Measurements from ENCODE around the gene CTNNA2.

The CTNNA2 gene

GRCh38 chr2:79964966-79965365, 452.1 kb downstream of the CTNNA2 start:
- H3K9me3 ChIP-seq (replicated peaks in 1 of 2; ENCODE audit: control insufficient read depth in 2 of 2, insufficient read depth in 1 of 2, low read depth in 1 of 2, low read length in 2 of 2), result no peaks in the 10 kb centered on the region
- H3K36me3 ChIP-seq (replicated peaks in 1 of 2; ENCODE audit: control insufficient read depth in 2 of 2, insufficient read depth in 2 of 2, low read length in 2 of 2), result no peaks in the 10 kb centered on the region
- no peak overlapping the region for H2BK15ac ChIP-seq (ENCODE audit: low read length)
- H2BK12ac ChIP-seq (ENCODE audit: low read length), result no peak overlapping the region
- no peak for DNase-seq (ENCODE audit: low spot score)
- H3K18ac ChIP-seq (ENCODE audit: low read length), result no peak overlapping the region
- no peak overlapping the region for H3K27ac ChIP-seq (replicated peaks; ENCODE audit: low read length)
- no peak overlapping the region for H3K23ac ChIP-seq (ENCODE audit: low read depth, low read length, poor library complexity)
- H4K91ac ChIP-seq (ENCODE audit: low read depth, low read length, poor library complexity), result no peak overlapping the region
- H3K4me2 ChIP-seq (ENCODE audit: insufficient read depth, low read length, poor library complexity, severe bottlenecking), result no peak overlapping the region
- no peaks in the 10 kb centered on the region for H3K79me1 ChIP-seq (ENCODE audit: low read depth, low read length)
- H2BK120ac ChIP-seq (ENCODE audit: low read depth, low read length), result no peak overlapping the region
- H3K4me3 ChIP-seq (ENCODE audit: low read length in 2 of 2), result no peak overlapping the region
- H3K4ac ChIP-seq (ENCODE audit: low read length), result no peak overlapping the region
- no peak overlapping the region for H2AK5ac ChIP-seq (ENCODE audit: low read depth, low read length)
- H3K27me3 ChIP-seq (ENCODE audit: control insufficient read depth in 3 of 3, insufficient read depth in 3 of 3, low read depth in 1 of 3, low read length in 3 of 3), result no peaks in the 10 kb centered on the region
- H3K4me1 ChIP-seq (ENCODE audit: control insufficient read depth in 2 of 2, insufficient read depth in 1 of 2, low read depth in 1 of 2, low read length in 2 of 2), result no peaks in the 10 kb centered on the region
- H3K14ac ChIP-seq (ENCODE audit: low read length), result no peak overlapping the region
- H3K9ac ChIP-seq (ENCODE audit: low read depth, low read length, poor library complexity), result no peak overlapping the region
- WGBS, 2 donors (ENCODE audit: extremely low coverage in 2 of 2, insufficient read length in 2 of 2, insufficient replicate concordance in 1 of 2), result no CpG with 5 or more reads among the region's 5 CpGs
- no peak overlapping the region for H2BK5ac ChIP-seq (ENCODE audit: low read length)
- H4K8ac ChIP-seq (ENCODE audit: low read depth, low read length), result no peak overlapping the region
- H2AFZ ChIP-seq (ENCODE audit: low read length), result no peak overlapping the region

- no CpG with 5 or more reads among the region's 5 CpGs for WGBS, 2 donors (ENCODE audit: extremely low coverage in 2 of 2, insufficient read length in 2 of 2, insufficient replicate concordance in 1 of 2)
Observed at GRCh38 chr2:79966369-79966768, 453.5 kb downstream of the CTNNA2 start.

GRCh38 chr2:79966882-79967281, 454.0 kb downstream of the CTNNA2 start:
- no peak overlapping the region for H2AK5ac ChIP-seq (ENCODE audit: low read depth, low read length)
- H3K4ac ChIP-seq (ENCODE audit: low read length), result no peak overlapping the region
- H3K4me3 ChIP-seq (ENCODE audit: low read length in 2 of 2), result no peak overlapping the region
- no peak overlapping the region for H4K91ac ChIP-seq (ENCODE audit: low read depth, low read length, poor library complexity)
- no peaks in the 10 kb centered on the region for H3K9me3 ChIP-seq (replicated peaks in 1 of 2; ENCODE audit: control insufficient read depth in 2 of 2, insufficient read depth in 1 of 2, low read depth in 1 of 2, low read length in 2 of 2)
- no peak overlapping the region for H4K8ac ChIP-seq (ENCODE audit: low read depth, low read length)
- H3K36me3 ChIP-seq (replicated peaks in 1 of 2; ENCODE audit: control insufficient read depth in 2 of 2, insufficient read depth in 2 of 2, low read length in 2 of 2), result no peaks in the 10 kb centered on the region
- no peak overlapping the region for H2BK5ac ChIP-seq (ENCODE audit: low read length)
- H3K27ac ChIP-seq (replicated peaks; ENCODE audit: low read length), result no peak overlapping the region
- H3K27me3 ChIP-seq (ENCODE audit: control insufficient read depth in 3 of 3, insufficient read depth in 3 of 3, low read depth in 1 of 3, low read length in 3 of 3), result no peaks in the 10 kb centered on the region
- no peak overlapping the region for H3K4me2 ChIP-seq (ENCODE audit: insufficient read depth, low read length, poor library complexity, severe bottlenecking)
- no peak overlapping the region for H2BK12ac ChIP-seq (ENCODE audit: low read length)
- H3K9ac ChIP-seq (ENCODE audit: low read depth, low read length, poor library complexity), result no peak overlapping the region
- H3K23ac ChIP-seq (ENCODE audit: low read depth, low read length, poor library complexity), result no peak overlapping the region
- no peak overlapping the region for H3K18ac ChIP-seq (ENCODE audit: low read length)
- no peak overlapping the region for H3K14ac ChIP-seq (ENCODE audit: low read length)
- no peaks in the 10 kb centered on the region for H3K79me1 ChIP-seq (ENCODE audit: low read depth, low read length)
- no CpG with 5 or more reads among the region's 6 CpGs for WGBS, 2 donors (ENCODE audit: extremely low coverage in 2 of 2, insufficient read length in 2 of 2, insufficient replicate concordance in 1 of 2)
- H2BK15ac ChIP-seq (ENCODE audit: low read length), result no peak overlapping the region
- no peak for DNase-seq (ENCODE audit: low spot score)
- no peak overlapping the region for H2AFZ ChIP-seq (ENCODE audit: low read length)
- no peak overlapping the region for H2BK120ac ChIP-seq (ENCODE audit: low read depth, low read length)
- H3K4me1 ChIP-seq (ENCODE audit: control insufficient read depth in 2 of 2, insufficient read depth in 1 of 2, low read depth in 1 of 2, low read length in 2 of 2), result no peaks in the 10 kb centered on the region

More at GRCh38 chr2:79966369-79966768, 453.5 kb downstream of the CTNNA2 start:
- H4K8ac ChIP-seq (ENCODE audit: low read depth, low read length), result no peak overlapping the region
- no peak overlapping the region for H3K14ac ChIP-seq (ENCODE audit: low read length)
- H3K4ac ChIP-seq (ENCODE audit: low read length), result no peak overlapping the region
- no peak overlapping the region for H4K91ac ChIP-seq (ENCODE audit: low read depth, low read length, poor library complexity)
- H2BK12ac ChIP-seq (ENCODE audit: low read length), result no peak overlapping the region
- H3K4me2 ChIP-seq (ENCODE audit: insufficient read depth, low read length, poor library complexity, severe bottlenecking), result no peak overlapping the region
- DNase-seq (ENCODE audit: low spot score), result no peak
- no peak overlapping the region for H2AFZ ChIP-seq (ENCODE audit: low read length)
- no peaks in the 10 kb centered on the region for H3K36me3 ChIP-seq (replicated peaks in 1 of 2; ENCODE audit: control insufficient read depth in 2 of 2, insufficient read depth in 2 of 2, low read length in 2 of 2)
- no peak overlapping the region for H2BK120ac ChIP-seq (ENCODE audit: low read depth, low read length)
- no peak overlapping the region for H3K18ac ChIP-seq (ENCODE audit: low read length)
- no peak overlapping the region for H3K27ac ChIP-seq (replicated peaks; ENCODE audit: low read length)
- no peaks in the 10 kb centered on the region for H3K79me1 ChIP-seq (ENCODE audit: low read depth, low read length)
- no peaks in the 10 kb centered on the region for H3K4me1 ChIP-seq (ENCODE audit: control insufficient read depth in 2 of 2, insufficient read depth in 1 of 2, low read depth in 1 of 2, low read length in 2 of 2)
- H3K23ac ChIP-seq (ENCODE audit: low read depth, low read length, poor library complexity), result no peak overlapping the region
- no peaks in the 10 kb centered on the region for H3K27me3 ChIP-seq (ENCODE audit: control insufficient read depth in 3 of 3, insufficient read depth in 3 of 3, low read depth in 1 of 3, low read length in 3 of 3)
- H2AK5ac ChIP-seq (ENCODE audit: low read depth, low read length), result no peak overlapping the region
- no peak overlapping the region for H3K9ac ChIP-seq (ENCODE audit: low read depth, low read length, poor library complexity)
- H3K4me3 ChIP-seq (ENCODE audit: low read length in 2 of 2), result no peak overlapping the region
- H2BK15ac ChIP-seq (ENCODE audit: low read length), result no peak overlapping the region
- H3K9me3 ChIP-seq (replicated peaks in 1 of 2; ENCODE audit: control insufficient read depth in 2 of 2, insufficient read depth in 1 of 2, low read depth in 1 of 2, low read length in 2 of 2), result no peaks in the 10 kb centered on the region
- H2BK5ac ChIP-seq (ENCODE audit: low read length), result no peak overlapping the region

- H3K4me1 ChIP-seq (ENCODE audit: control insufficient read depth in 2 of 2, insufficient read depth in 1 of 2, low read depth in 1 of 2, low read length in 2 of 2), result no peaks in the 10 kb centered on the region
- DNase-seq (ENCODE audit: low spot score), result no peak
- H2BK120ac ChIP-seq (ENCODE audit: low read depth, low read length), result no peak overlapping the region
- no peak overlapping the region for H2BK15ac ChIP-seq (ENCODE audit: low read length)
- H3K36me3 ChIP-seq (replicated peaks in 1 of 2; ENCODE audit: control insufficient read depth in 2 of 2, insufficient read depth in 2 of 2, low read length in 2 of 2), result no peaks in the 10 kb centered on the region
- no peak overlapping the region for H2BK12ac ChIP-seq (ENCODE audit: low read length)
- no peak overlapping the region for H4K91ac ChIP-seq (ENCODE audit: low read depth, low read length, poor library complexity)
- H2AK5ac ChIP-seq (ENCODE audit: low read depth, low read length), result no peak overlapping the region
- no peak overlapping the region for H2BK5ac ChIP-seq (ENCODE audit: low read length)
- WGBS, 2 donors (ENCODE audit: extremely low coverage in 2 of 2, insufficient read length in 2 of 2, insufficient replicate concordance in 1 of 2), result no CpG with 5 or more reads among the region's 2 CpGs
- no peak overlapping the region for H3K4ac ChIP-seq (ENCODE audit: low read length)
- no peak overlapping the region for H2AFZ ChIP-seq (ENCODE audit: low read length)
- no peak overlapping the region for H3K14ac ChIP-seq (ENCODE audit: low read length)
- H3K18ac ChIP-seq (ENCODE audit: low read length), result no peak overlapping the region
- H3K9ac ChIP-seq (ENCODE audit: low read depth, low read length, poor library complexity), result no peak overlapping the region
- H3K4me3 ChIP-seq (ENCODE audit: low read length in 2 of 2), result no peak overlapping the region
- H3K4me2 ChIP-seq (ENCODE audit: insufficient read depth, low read length, poor library complexity, severe bottlenecking), result no peak overlapping the region
- H4K8ac ChIP-seq (ENCODE audit: low read depth, low read length), result no peak overlapping the region
- H3K23ac ChIP-seq (ENCODE audit: low read depth, low read length, poor library complexity), result no peak overlapping the region
- H3K27ac ChIP-seq (replicated peaks; ENCODE audit: low read length), result no peak overlapping the region
- no peaks in the 10 kb centered on the region for H3K27me3 ChIP-seq (ENCODE audit: control insufficient read depth in 3 of 3, insufficient read depth in 3 of 3, low read depth in 1 of 3, low read length in 3 of 3)
- no peaks in the 10 kb centered on the region for H3K79me1 ChIP-seq (ENCODE audit: low read depth, low read length)
- no peaks in the 10 kb centered on the region for H3K9me3 ChIP-seq (replicated peaks in 1 of 2; ENCODE audit: control insufficient read depth in 2 of 2, insufficient read depth in 1 of 2, low read depth in 1 of 2, low read length in 2 of 2)
Observed at GRCh38 chr2:79971807-79972206, 459.0 kb downstream of the CTNNA2 start.
